Psoas muscle (tissue), 8 donors: Measurements from ENCODE around the gene NEURL1B. TPM values are rescaled to one million over a fixed set of nuclear protein-coding genes. Genes with fewer than 3 reads are reported as not detected.

Experiments used
- ATAC-seq, 4 donors: fragments of 200-7000 bp; cut with Tn5 transposase; one replicate each; pipeline ENCODE4 v1.9.1; 2020; ENCODE audit warnings: moderate library complexity in 3 of 4, mild to moderate bottlenecking in 2 of 4
- DNase-seq, 2 donors: peaks; one replicate each; pipeline ENCODE4 v3.0.0-alpha.2; 2020
- H3K27ac ChIP-seq: fragments of 200-600 bp; one replicate; pipeline ENCODE4 v1.8.0; 2022
- H3K27me3 ChIP-seq, 3 donors: fragments of 200-600 bp in 1 of 3; one replicate each; pipeline versions ENCODE4 v1.6.1 to v1.8.0; 2013 to 2022; ENCODE audit warnings: low read length in 2 of 3, mild to moderate bottlenecking in 2 of 3, moderate library complexity in 1 of 3; ENCODE audit not compliant: insufficient read depth in 3 of 3
- H3K36me3 ChIP-seq, 2 donors: fragments of 200-600 bp in 1 of 2; one replicate each; pipeline versions ENCODE4 v1.6.1 to v1.8.0; 2013 to 2022; ENCODE audit warnings: low read depth in 1 of 2, mild to moderate bottlenecking in 1 of 2, moderate library complexity in 1 of 2; ENCODE audit not compliant: insufficient read depth in 1 of 2
- H3K4me1 ChIP-seq: fragments of 200-600 bp; one replicate; pipeline ENCODE4 v1.8.0; 2022
- H3K4me3 ChIP-seq: fragments of 200-600 bp; one replicate; pipeline ENCODE4 v1.8.0; 2022; ENCODE audit warnings: mild to moderate bottlenecking
- H3K9me3 ChIP-seq: fragments of 200-600 bp; one replicate; pipeline ENCODE4 v1.8.0; 2022
- CTCF ChIP-seq: fragments of 200-600 bp; IDR thresholded peaks from one replicate; pipeline ENCODE4 v1.8.0; 2022; ENCODE audit warnings: antibody characterized with exemption
- WGBS, 3 donors: extraction: QIAGEN DNeasy Blood & Tissue Kit; methylation state at CpG; one replicate each; pipeline versions ENCODE4 v1.1.6 to v1.1.7; 2013; 5-methylcytosine and 5-hydroxymethylcytosine counted together
- intact Hi-C, 2 donors: fragments of 100-400 bp; cut with DNase I; formaldehyde crosslinking; loops; one replicate each; pipeline versions ENCODE4 v1.11.0 to v1.14.2; 2022
- polyA plus RNA-seq, 3 donors: library from polyadenylated mRNA; stranded (reverse); fragments of 200-250 nt; gene quantifications; one replicate each; pipeline ENCODE4 v1.2.3, GENCODE V29; 2013
- total RNA-seq, 4 donors: library from RNA; stranded (reverse); fragmentation: NEBNext Ultra II Directional in 2 of 4; extraction: Animal tissue kit (Norgen Biotek cat#: 25700) in 2 of 4; gene quantifications; one replicate each; pipeline versions ENCODE4 v1.2.1 to v1.2.4, GENCODE V29; 2021 to 2023
- donor health status: healthy with polysubstance abuse.
- donor health status: DM: no; HTN: no; CAD: no; lungs with moderate emphysema.
- donor health status: Bipolar disorder and iron deficiency.
- donor health status: healthy.
- donor health status: DM: yes; HTN: yes; CAD: no.
- donor health status: DM: no; HTN: no; CAD: no.
- donor health status: DM: no; HTN: no; CAD: no.
- donor health status: DM: yes; HTN: yes; CAD: no.

NEURL1B gene
- total and polyA plus RNA-seq, 7 donors: 8.0 to 20.4 (median 13.7) TPM

GRCh38 chr5:172670005-172670402 is 28.9 kb downstream of the NEURL1B start:
- Histone ChIP-seq H3K27me3 (peaks cover 0 to 5% (median 0%) of the 10 kb centered on the region in 3 donors), H3K27ac (no peak overlapping the region), H3K4me1 (peaks cover 6% of the 10 kb centered on the region), H3K4me3 (no peak overlapping the region), H3K9me3 (no peaks in the 10 kb centered on the region), H3K36me3 (peaks cover 0 to 10% of the 10 kb centered on the region in 2 donors)
- DNase-seq (no peak), ATAC-seq (no peak)
- TF ChIP-seq CTCF: no peak
- intact Hi-C loops: no loop called here
- WGBS, 3 donors: 86 to 89% (median 86%) methylated on average over 50 to 51 of the region's 51 CpGs

DNA sequence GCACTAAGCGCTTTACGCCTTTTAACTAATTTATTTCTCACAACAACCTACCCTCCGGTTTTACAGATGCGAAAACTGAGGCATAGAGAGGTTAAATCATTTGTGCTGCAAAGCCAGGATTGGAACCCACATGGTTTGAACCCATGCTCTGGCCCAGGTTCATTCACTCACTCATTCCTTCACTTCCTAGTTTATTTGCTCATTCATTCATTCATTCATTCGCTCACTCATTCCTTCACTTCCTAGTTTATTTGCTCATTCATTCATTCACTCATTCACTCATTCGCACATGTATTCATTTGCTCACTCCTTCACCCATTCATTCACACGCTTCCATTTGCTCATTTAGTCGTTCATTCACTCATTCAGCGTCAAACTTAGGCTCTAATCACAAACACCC is 29.4 kb downstream of the NEURL1B start:
- H3K4me1 ChIP-seq: peaks cover 6% of the 10 kb centered on the region
- ATAC-seq: no peak
- 92 to 95% (median 95%) methylated on average over 9 of the region's 9 CpGs for WGBS, 3 donors

GRCh38 chr5:172671091-172671490 is 30.0 kb downstream of the NEURL1B start:
- 82 to 93% (median 87%) methylated on average over 5 of the region's 5 CpGs for WGBS, 3 donors
- no peak for DNase-seq
- TF ChIP-seq CTCF: no peak
- peaks cover 0 to 5% (median 0%) of the 10 kb centered on the region in 3 donors for H3K27me3 ChIP-seq
- H3K27ac ChIP-seq: no peak overlapping the region
- H3K36me3 ChIP-seq: peaks cover 0 to 10% of the 10 kb centered on the region in 2 donors
- ATAC-seq: no peak
- intact Hi-C loops: no loop called here
- no peak overlapping the region for H3K4me3 ChIP-seq
- H3K4me1 ChIP-seq: peaks cover 6% of the 10 kb centered on the region
- H3K9me3 ChIP-seq: no peaks in the 10 kb centered on the region

More for the DNA sequence above, 29.4 kb downstream of the NEURL1B start:
- intact Hi-C loops: no loop called here
- H3K27me3 ChIP-seq: peaks cover 0 to 5% (median 0%) of the 10 kb centered on the region in 3 donors
- no peak for TF ChIP-seq CTCF
- no peak overlapping the region for H3K27ac ChIP-seq
- no peak for DNase-seq
- H3K36me3 ChIP-seq: peaks cover 0 to 10% of the 10 kb centered on the region in 2 donors
- no peaks in the 10 kb centered on the region for H3K9me3 ChIP-seq
- no peak overlapping the region for H3K4me3 ChIP-seq

- no peaks in the 10 kb centered on the region for H3K9me3 ChIP-seq
- peaks cover 0 to 5% (median 0%) of the 10 kb centered on the region in 3 donors for H3K27me3 ChIP-seq
- intact Hi-C loops: no loop called here
- H3K27ac ChIP-seq: no peak overlapping the region
- H3K4me1 ChIP-seq: peaks cover 6% of the 10 kb centered on the region
- DNase-seq (no peak), ATAC-seq (no peak)
- H3K4me3 ChIP-seq: no peak overlapping the region
- H3K36me3 ChIP-seq: peaks cover 0 to 10% of the 10 kb centered on the region in 2 donors
- 51 to 71% (median 70%) methylated on average over 2 of the region's 2 CpGs for WGBS, 3 donors
- TF ChIP-seq CTCF: no peak
Observed at GRCh38 chr5:172672681-172673080, 31.6 kb downstream of the NEURL1B start.

- Histone ChIP-seq H3K4me3 (no peak overlapping the region), H3K9me3 (no peaks in the 10 kb centered on the region), H3K27ac (no peak overlapping the region), H3K27me3 (no peaks in the 10 kb centered on the region), H3K36me3 (peaks cover 0 to 10% of the 10 kb centered on the region in 2 donors), H3K4me1 (no peaks in the 10 kb centered on the region)
- 73 to 82% (median 81%) methylated on average over 7 of the region's 7 CpGs for WGBS, 3 donors
- ATAC-seq: no peak
- intact Hi-C loops: no loop called here
- TF ChIP-seq CTCF: no peak
- no peak for DNase-seq
Observed at GRCh38 chr5:172674155-172674554, 33.1 kb downstream of the NEURL1B start.
